Keratinocyte (primary cell): ENCODE results near the gene FHL1.

ENCODE experiments used
- EZH2 ChIP-seq: IDR thresholded peaks from one replicate; pipeline ENCODE4 v1.6.1; 2012; ENCODE audit warnings: inconsistent platforms, mild to moderate bottlenecking, low read length, moderate library complexity
- TF ChIP-seq, protein P1 (sequence below), 3 experiments: IDR thresholded peaks in 1 of 3; conservative IDR thresholded peaks in 1 of 3; optimal IDR thresholded peaks in 1 of 3; 2 replicates in 2 of 3; 3 replicates in 1 of 3; pipeline versions ENCODE3 to v1.5.1; 2011; ENCODE audit warnings: low read length in 3 of 3, mild to moderate bottlenecking in 3 of 3, moderate library complexity in 2 of 3, control low read depth in 1 of 3, inconsistent platforms in 1 of 3; ENCODE audit not compliant: insufficient read depth in 2 of 3; ENCODE audit errors: extremely low read depth in 1 of 3

DNA sequence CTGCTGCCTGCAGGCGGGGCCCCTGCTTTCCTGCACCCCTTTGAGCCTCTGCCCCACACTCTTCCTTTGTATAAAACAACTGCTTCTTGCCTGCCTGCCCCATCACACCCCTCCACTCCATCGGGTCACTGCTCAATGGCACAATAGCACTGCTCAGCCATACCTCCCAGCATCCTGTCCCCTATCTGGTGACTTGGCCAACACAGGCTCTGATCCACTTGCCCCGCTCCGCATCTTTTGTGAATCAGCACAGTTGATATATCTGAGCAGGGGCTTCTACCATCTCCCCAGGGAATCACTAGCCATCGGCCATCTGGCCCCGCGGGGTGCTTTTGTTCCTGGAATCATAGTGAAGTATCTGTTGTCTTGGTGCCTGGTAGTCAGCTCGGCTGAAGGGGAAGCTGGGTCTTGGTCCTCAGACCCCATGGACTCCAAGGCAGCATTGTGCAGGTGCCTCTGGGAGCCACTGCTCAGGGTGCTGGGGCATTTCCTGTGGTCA is 58.6 kb downstream of the FHL1 start:
- no peak for TF ChIP-seq EZH2
- TF ChIP-seq, protein P1, sequence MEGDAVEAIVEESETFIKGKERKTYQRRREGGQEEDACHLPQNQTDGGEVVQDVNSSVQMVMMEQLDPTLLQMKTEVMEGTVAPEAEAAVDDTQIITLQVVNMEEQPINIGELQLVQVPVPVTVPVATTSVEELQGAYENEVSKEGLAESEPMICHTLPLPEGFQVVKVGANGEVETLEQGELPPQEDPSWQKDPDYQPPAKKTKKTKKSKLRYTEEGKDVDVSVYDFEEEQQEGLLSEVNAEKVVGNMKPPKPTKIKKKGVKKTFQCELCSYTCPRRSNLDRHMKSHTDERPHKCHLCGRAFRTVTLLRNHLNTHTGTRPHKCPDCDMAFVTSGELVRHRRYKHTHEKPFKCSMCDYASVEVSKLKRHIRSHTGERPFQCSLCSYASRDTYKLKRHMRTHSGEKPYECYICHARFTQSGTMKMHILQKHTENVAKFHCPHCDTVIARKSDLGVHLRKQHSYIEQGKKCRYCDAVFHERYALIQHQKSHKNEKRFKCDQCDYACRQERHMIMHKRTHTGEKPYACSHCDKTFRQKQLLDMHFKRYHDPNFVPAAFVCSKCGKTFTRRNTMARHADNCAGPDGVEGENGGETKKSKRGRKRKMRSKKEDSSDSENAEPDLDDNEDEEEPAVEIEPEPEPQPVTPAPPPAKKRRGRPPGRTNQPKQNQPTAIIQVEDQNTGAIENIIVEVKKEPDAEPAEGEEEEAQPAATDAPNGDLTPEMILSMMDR (optimal IDR thresholded peaks at IDR 0.05 in 1 of 3, IDR thresholded peaks at IDR 0.05 in 1 of 3, conservative IDR thresholded peaks at IDR 0.05 in 1 of 3; ENCODE audit: extremely low read depth in 1 of 3, insufficient read depth in 2 of 3, low read length in 3 of 3): no peak
